Right lobe of liver (tissue), 6 donors: Measurements from ENCODE around the gene ALPL. TPM values are rescaled to one million over a fixed set of nuclear protein-coding genes. Genes with fewer than 3 reads are reported as not detected.

ENCODE experiments used
- ATAC-seq, 4 donors: fragments of 200-7000 bp; cut with Tn5 transposase; one replicate each; pipeline ENCODE4 v1.9.1; 2020; ENCODE audit warnings: mild to moderate bottlenecking in 4 of 4, moderate library complexity in 4 of 4
- DNase-seq, 3 donors: peaks; one replicate each; pipeline ENCODE4 v3.0.0-alpha.2; 2020
- H3K27ac ChIP-seq, 3 donors: fragments of 200-600 bp; one replicate each; pipeline ENCODE4 v1.8.0; 2022
- H3K27me3 ChIP-seq, 2 donors: fragments of 200-600 bp; one replicate each; pipeline ENCODE4 v1.8.0; 2022
- H3K36me3 ChIP-seq, 4 donors: fragments of 200-600 bp; sonication (generic) in 1 of 4; one replicate each; pipeline versions ENCODE4 v1.5.1 to v1.8.0; 2017 to 2022; ENCODE audit warnings: control low read depth in 1 of 4
- H3K4me1 ChIP-seq, 4 donors: fragments of 200-600 bp; sonication (generic) in 1 of 4; one replicate each; pipeline versions ENCODE4 v1.5.1 to v1.8.0; 2017 to 2022; ENCODE audit warnings: control low read depth in 1 of 4
- H3K4me3 ChIP-seq, 3 donors: fragments of 200-600 bp; one replicate each; pipeline ENCODE4 v1.8.0; 2022
- H3K9me3 ChIP-seq, 4 donors: fragments of 200-600 bp; sonication (generic) in 1 of 4; one replicate each; pipeline versions ENCODE4 v1.5.1 to v1.8.0; 2017 to 2022; ENCODE audit warnings: control low read depth in 1 of 4
- POLR2A ChIP-seq: fragments of 450-650 bp; IDR thresholded peaks from one replicate; pipeline ENCODE4 v1.6.1; 2017; ENCODE audit warnings: antibody characterized with exemption, mild to moderate bottlenecking
- WGBS: methylation state at CpG from one replicate; pipeline ENCODE4 v1.1.6; 2018; ENCODE audit warnings: low coverage, low lambda C conversion rate; ENCODE audit not compliant: insufficient coverage; ENCODE audit errors: missing lambda C conversion rate; 5-methylcytosine and 5-hydroxymethylcytosine counted together
- intact Hi-C, 2 donors: fragments of 100-400 bp; cut with DNase I; formaldehyde crosslinking; loops; one replicate each; pipeline versions ENCODE4 v1.11.2 to v1.14.1; 2022
- total RNA-seq, 6 experiments: library from RNA; depleted of rRNA in 2 of 6; stranded (reverse); fragments of >200 nt in 2 of 6; fragmentation: NEBNext Ultra II Directional in 3 of 6; extraction: Animal tissue kit (Norgen Biotek cat#: 25700) in 3 of 6; gene quantifications; one replicate each; pipeline versions ENCODE4 v1.1.0 to v1.2.4, GENCODE V29; 2016 to 2023
- TF ChIP-seq, protein P1 (sequence below), 4 donors: fragments of 200-600 bp in 3 of 4; fragments of 450-650 bp in 1 of 4; IDR thresholded peaks; one replicate each; pipeline versions ENCODE4 v1.5.1 to v1.8.0; 2016 to 2022; ENCODE audit warnings: antibody characterized with exemption in 4 of 4, mild to moderate bottlenecking in 2 of 4
- donor health status: DM: no; HTN: yes; CAD: no.
- donor health status: DM: no; HTN: no; CAD: no.
- donor health status: DM: no; HTN: no; CAD: no.
- donor health status: DM: no; HTN: yes; CAD: no.
- donor health status: DM: no; HTN: yes; CAD: no.

ALPL gene
- total RNA-seq, 6 experiments from 2014 or later, result 23.2 to 81.5 (median 48.1) TPM

DNA sequence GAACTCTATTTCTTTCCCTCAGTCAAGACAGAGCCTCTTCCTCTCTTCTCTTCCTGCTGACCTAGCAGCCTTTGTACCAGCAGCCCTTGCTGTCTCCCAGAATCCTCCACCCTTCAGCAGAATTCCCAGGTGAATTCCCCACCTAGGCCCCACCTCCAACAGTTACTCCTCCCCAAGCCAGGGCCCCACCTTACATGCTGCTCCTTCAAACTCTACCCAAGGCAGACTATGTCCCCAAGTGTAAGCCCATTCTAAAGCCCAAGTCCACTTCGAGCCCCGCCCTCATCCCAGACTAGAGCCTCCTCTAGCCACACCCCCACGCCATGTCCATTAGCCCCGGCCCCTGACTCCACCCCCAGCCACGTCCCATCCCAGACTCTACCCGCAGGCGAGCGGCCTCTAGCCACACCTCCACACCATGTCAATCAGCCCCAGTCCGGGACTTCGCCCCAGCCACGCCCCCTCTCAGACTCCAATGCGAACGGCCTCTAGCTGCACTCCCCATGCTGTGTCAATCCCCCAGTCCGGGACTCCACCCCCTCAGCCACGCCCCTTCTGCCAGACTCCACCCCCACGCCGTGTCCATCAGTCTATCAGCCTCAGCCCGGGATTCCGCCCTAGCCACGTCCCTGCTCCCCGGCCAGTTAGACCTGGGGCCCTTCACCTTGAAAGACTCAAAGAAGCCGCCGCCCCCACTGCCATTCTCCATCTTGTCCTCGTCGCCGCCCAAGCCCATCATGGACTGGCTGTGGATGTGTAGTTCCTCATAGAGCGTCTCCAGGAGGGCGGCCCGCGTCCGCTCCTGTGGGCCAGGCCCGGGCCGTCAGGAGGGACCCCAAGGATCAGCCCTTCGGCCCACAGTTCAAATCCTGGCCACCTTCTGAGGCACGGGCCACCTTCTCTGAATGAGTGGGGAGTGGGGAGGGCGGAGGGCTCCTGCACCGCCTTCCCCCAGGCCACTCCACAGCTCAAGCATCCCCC is 98.6 kb downstream of the ALPL start:
- TF ChIP-seq, protein P1, sequence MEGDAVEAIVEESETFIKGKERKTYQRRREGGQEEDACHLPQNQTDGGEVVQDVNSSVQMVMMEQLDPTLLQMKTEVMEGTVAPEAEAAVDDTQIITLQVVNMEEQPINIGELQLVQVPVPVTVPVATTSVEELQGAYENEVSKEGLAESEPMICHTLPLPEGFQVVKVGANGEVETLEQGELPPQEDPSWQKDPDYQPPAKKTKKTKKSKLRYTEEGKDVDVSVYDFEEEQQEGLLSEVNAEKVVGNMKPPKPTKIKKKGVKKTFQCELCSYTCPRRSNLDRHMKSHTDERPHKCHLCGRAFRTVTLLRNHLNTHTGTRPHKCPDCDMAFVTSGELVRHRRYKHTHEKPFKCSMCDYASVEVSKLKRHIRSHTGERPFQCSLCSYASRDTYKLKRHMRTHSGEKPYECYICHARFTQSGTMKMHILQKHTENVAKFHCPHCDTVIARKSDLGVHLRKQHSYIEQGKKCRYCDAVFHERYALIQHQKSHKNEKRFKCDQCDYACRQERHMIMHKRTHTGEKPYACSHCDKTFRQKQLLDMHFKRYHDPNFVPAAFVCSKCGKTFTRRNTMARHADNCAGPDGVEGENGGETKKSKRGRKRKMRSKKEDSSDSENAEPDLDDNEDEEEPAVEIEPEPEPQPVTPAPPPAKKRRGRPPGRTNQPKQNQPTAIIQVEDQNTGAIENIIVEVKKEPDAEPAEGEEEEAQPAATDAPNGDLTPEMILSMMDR (IDR thresholded peaks at IDR 0.05), result no peak
- no peaks in the 10 kb centered on the region for H3K4me1 ChIP-seq
- H3K4me3 ChIP-seq, result no peak overlapping the region
- no peaks in the 10 kb centered on the region for H3K9me3 ChIP-seq
- DNase-seq (peak; percentile 74 to 92 (median 82)), ATAC-seq (peak; percentile 79 to 94 (median 87))
- WGBS, result 49% methylated on average over 27 of the region's 37 CpGs
- intact Hi-C loops, result no loop called here
- no peak overlapping the region for H3K27ac ChIP-seq
- no peaks in the 10 kb centered on the region for H3K36me3 ChIP-seq
- H3K27me3 ChIP-seq, result no peaks in the 10 kb centered on the region

- H3K36me3 ChIP-seq, result peaks cover 0 to 3% (median 0%) of the 10 kb centered on the region in 4 donors
- H3K27me3 ChIP-seq, result no peaks in the 10 kb centered on the region
- WGBS, result 59% methylated on average over 4 of the region's 4 CpGs
- no peak overlapping the region for H3K4me3 ChIP-seq
- intact Hi-C loops, result no loop called here
- H3K27ac ChIP-seq, result no peak overlapping the region
- H3K9me3 ChIP-seq, result no peaks in the 10 kb centered on the region
- ATAC-seq, result no peak
- H3K4me1 ChIP-seq, result no peaks in the 10 kb centered on the region
- TF ChIP-seq, protein P1 (IDR thresholded peaks at IDR 0.05), result no peak
- TF ChIP-seq POLR2A, result no peak
- no peak for DNase-seq
Observed at GRCh38 chr1:21608798-21609197, 99.6 kb downstream of the ALPL start.

DNA sequence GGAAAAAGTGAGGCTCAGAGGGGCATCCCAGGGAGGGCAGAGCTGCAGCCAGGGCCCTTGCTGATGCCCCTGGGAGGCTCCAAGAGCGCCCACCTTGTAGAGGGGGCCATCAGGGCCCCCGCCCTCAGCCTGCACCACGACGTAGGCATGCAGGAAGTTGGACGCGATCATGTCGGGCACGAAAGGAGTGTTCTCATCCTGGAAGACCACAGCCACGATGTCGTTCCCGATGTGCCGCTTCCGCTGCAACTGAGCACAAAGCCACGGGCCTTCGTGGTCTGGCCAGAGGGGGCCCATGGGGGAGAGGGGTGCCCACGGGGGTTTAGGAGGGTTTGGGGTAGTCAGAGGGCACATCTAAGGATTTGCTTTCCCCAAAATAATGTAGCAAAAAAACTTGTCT is 100.8 kb downstream of the ALPL start:
- intact Hi-C loops, result no loop called here
- Histone ChIP-seq H3K27ac (no peak overlapping the region), H3K27me3 (no peaks in the 10 kb centered on the region), H3K9me3 (no peaks in the 10 kb centered on the region), H3K4me3 (no peak overlapping the region), H3K36me3 (peaks cover 0 to 3% (median 0%) of the 10 kb centered on the region in 4 donors), H3K4me1 (no peaks in the 10 kb centered on the region)
- no peak for ATAC-seq
- TF ChIP-seq, protein P1 (IDR thresholded peaks at IDR 0.05), result no peak
- TF ChIP-seq POLR2A, result no peak
- DNase-seq, result no peak
- WGBS, result 30% methylated on average over 6 of the region's 16 CpGs

- WGBS, result 93% methylated on average over 11 of the region's 21 CpGs
- H3K9me3 ChIP-seq, result no peaks in the 10 kb centered on the region
- H3K4me3 ChIP-seq, result no peak overlapping the region
- intact Hi-C loops, result no loop called here
- peaks cover 0 to 6% (median 0%) of the 10 kb centered on the region in 4 donors for H3K4me1 ChIP-seq
- H3K27ac ChIP-seq, result no peak overlapping the region
- no peak for TF ChIP-seq POLR2A
- TF ChIP-seq, protein P1 (IDR thresholded peaks at IDR 0.05), result no peak
- H3K36me3 ChIP-seq, result peaks cover 0 to 3% (median 0%) of the 10 kb centered on the region in 4 donors
- no peak for ATAC-seq
- H3K27me3 ChIP-seq, result no peaks in the 10 kb centered on the region
- no peak for DNase-seq
Observed at GRCh38 chr1:21610989-21611785, 102.0 kb downstream of the ALPL start.
